H9 (cell line): ENCODE measurements around the gene ARHGAP25. TPM values are rescaled to one million over a fixed set of nuclear protein-coding genes. Genes with fewer than 3 reads are reported as not detected.

Experiments
- DNase-seq: peaks from one replicate; pipeline ENCODE4 v3.0.0-alpha.2; 2017
- H2AFZ ChIP-seq: one replicate; pipeline ENCODE4 v1.6.1; 2013; ENCODE audit warnings: mild to moderate bottlenecking, low read length, control low read depth, moderate library complexity
- H2AK5ac ChIP-seq: 2 replicates; pipeline ENCODE4 v1.6.1; 2013; ENCODE audit warnings: low read length, control low read depth, mixed read lengths; ENCODE audit not compliant: insufficient read length
- H2BK120ac ChIP-seq: one replicate; pipeline ENCODE4 v1.6.1; 2013; ENCODE audit warnings: low read depth, mild to moderate bottlenecking, low read length, control low read depth, inconsistent platforms; ENCODE audit not compliant: poor library complexity, severe bottlenecking
- H2BK12ac ChIP-seq: 2 replicates; pipeline ENCODE4 v1.6.1; 2013; ENCODE audit warnings: low read length, control low read depth, mixed read lengths, low read depth; ENCODE audit not compliant: insufficient read length
- H2BK15ac ChIP-seq: 2 replicates; pipeline ENCODE4 v1.6.1; 2013; ENCODE audit warnings: low read depth, low read length, control low read depth
- H2BK20ac ChIP-seq: one replicate; pipeline ENCODE4 v1.6.1; 2013; ENCODE audit warnings: low read depth, mild to moderate bottlenecking, low read length, control low read depth, inconsistent platforms; ENCODE audit not compliant: poor library complexity, severe bottlenecking
- H2BK5ac ChIP-seq: 2 replicates; pipeline ENCODE4 v1.6.1; 2013; ENCODE audit warnings: low read length, control low read depth, mixed read lengths; ENCODE audit not compliant: insufficient read length
- H3K14ac ChIP-seq: 2 replicates; pipeline ENCODE4 v1.6.1; 2013; ENCODE audit warnings: low read length, control low read depth; ENCODE audit not compliant: insufficient read depth
- H3K18ac ChIP-seq: 2 replicates; pipeline ENCODE4 v1.6.1; 2013; ENCODE audit warnings: low read depth, mild to moderate bottlenecking, mixed read lengths, low read length, control low read depth; ENCODE audit not compliant: insufficient read length
- H3K23ac ChIP-seq: 2 replicates; pipeline ENCODE4 v1.6.1; 2013; ENCODE audit warnings: low read length, control low read depth, mixed read lengths, low read depth; ENCODE audit not compliant: insufficient read length
- H3K23me2 ChIP-seq: 2 replicates; pipeline ENCODE4 v1.6.1; 2013; ENCODE audit warnings: low read depth, mild to moderate bottlenecking, mixed read lengths, low read length, control low read depth; ENCODE audit not compliant: insufficient read length, poor library complexity, severe bottlenecking
- H3K27ac ChIP-seq: 2 replicates; pipeline ENCODE4 v1.5.1; 2013; ENCODE audit warnings: low read length, control low read depth, mixed read lengths, low read depth; ENCODE audit not compliant: insufficient read length
- H3K27me3 ChIP-seq: 2 replicates; pipeline ENCODE4 v1.6.1; 2013; ENCODE audit warnings: low read length, control low read depth, inconsistent platforms; ENCODE audit not compliant: insufficient read depth
- H3K4ac ChIP-seq: 2 replicates; pipeline ENCODE4 v1.6.1; 2013; ENCODE audit warnings: low read depth, mild to moderate bottlenecking, control low read depth, inconsistent platforms, low read length, moderate library complexity
- H3K4me1 ChIP-seq: 2 replicates; pipeline ENCODE4 v1.6.1; 2013; ENCODE audit warnings: low read length, control low read depth, inconsistent platforms; ENCODE audit not compliant: insufficient read depth
- H3K4me2 ChIP-seq: 2 replicates; pipeline ENCODE4 v1.6.1; 2013; ENCODE audit warnings: low read length, control low read depth, mixed read lengths; ENCODE audit not compliant: insufficient read length, insufficient read depth
- H3K56ac ChIP-seq: 2 replicates; pipeline ENCODE4 v1.6.1; 2013; ENCODE audit warnings: low read depth, mild to moderate bottlenecking, mixed read lengths, low read length, control low read depth; ENCODE audit not compliant: insufficient read length
- H3K79me1 ChIP-seq: 2 replicates; pipeline ENCODE4 v1.6.1; 2013; ENCODE audit warnings: low read depth, mild to moderate bottlenecking, moderate library complexity, low read length, control low read depth, inconsistent platforms; ENCODE audit not compliant: insufficient read depth, poor library complexity, severe bottlenecking
- H3K79me2 ChIP-seq: 2 replicates; pipeline ENCODE4 v1.6.1; 2013; ENCODE audit warnings: low read length, control low read depth, inconsistent platforms; ENCODE audit not compliant: insufficient read depth
- H3K9ac ChIP-seq: 2 replicates; pipeline ENCODE4 v1.6.1; 2013; ENCODE audit warnings: low read length, control low read depth, mixed read lengths; ENCODE audit not compliant: insufficient read length; ENCODE audit errors: extremely low read depth
- H3K9me3 ChIP-seq: one replicate; pipeline ENCODE4 v1.6.1; 2013; ENCODE audit warnings: low read depth, low read length, inconsistent platforms; ENCODE audit not compliant: control insufficient read depth
- H3T11ph ChIP-seq: one replicate; pipeline ENCODE4 v1.6.1; 2013; ENCODE audit warnings: mild to moderate bottlenecking, low read length, control low read depth, inconsistent platforms
- H4K20me1 ChIP-seq: one replicate; pipeline ENCODE4 v1.6.1; 2013; ENCODE audit not compliant: control insufficient read depth, insufficient read length, insufficient read depth
- H4K5ac ChIP-seq: 2 replicates; pipeline ENCODE4 v1.6.1; 2013; ENCODE audit warnings: low read depth, mild to moderate bottlenecking, mixed read lengths, low read length, control low read depth; ENCODE audit not compliant: insufficient read length
- H4K8ac ChIP-seq: replicated peaks from 2 replicates; pipeline ENCODE4 v1.6.1; 2013; ENCODE audit warnings: low read length, control low read depth, mixed read lengths, low read depth; ENCODE audit not compliant: insufficient read length
- H4K91ac ChIP-seq: 2 replicates; pipeline ENCODE4 v1.6.1; 2013; ENCODE audit warnings: low read depth, mild to moderate bottlenecking, moderate library complexity, mixed read lengths, low read length, control low read depth; ENCODE audit not compliant: insufficient read length
- H3K27ac Mint-ChIP-seq, 3 experiments: 2 replicates in 2 of 3; 3 replicates in 1 of 3; pipeline ENCODE4 v1.8.0; 2020 to 2021; ENCODE audit warnings: mixed read lengths in 3 of 3, mild to moderate bottlenecking in 1 of 3, moderate library complexity in 1 of 3
- H3K27me3 Mint-ChIP-seq: 2 replicates; pipeline ENCODE4 v1.8.0; 2021; ENCODE audit warnings: low read depth, mild to moderate bottlenecking, moderate library complexity, mixed read lengths
- H3K36me3 Mint-ChIP-seq, 3 experiments: 2 replicates in 2 of 3; 3 replicates in 1 of 3; pipeline ENCODE4 v1.8.0; 2020 to 2021; ENCODE audit warnings: low read depth in 3 of 3, mixed read lengths in 3 of 3; ENCODE audit not compliant: insufficient read depth in 1 of 3
- H3K4me1 Mint-ChIP-seq, 2 experiments: 2 replicates each; pipeline ENCODE4 v1.8.0; 2020; ENCODE audit warnings: mixed read lengths in 2 of 2
- H3K4me3 Mint-ChIP-seq, 2 experiments: 2 replicates in 1 of 2; 3 replicates in 1 of 2; pipeline ENCODE4 v1.8.0; 2020 to 2021; ENCODE audit warnings: mild to moderate bottlenecking in 2 of 2, mixed read lengths in 2 of 2, moderate library complexity in 1 of 2
- H3K9me3 Mint-ChIP-seq, 2 experiments: 2 replicates in 1 of 2; 3 replicates in 1 of 2; pipeline ENCODE4 v1.8.0; 2020; ENCODE audit warnings: mild to moderate bottlenecking in 2 of 2, mixed read lengths in 2 of 2, moderate library complexity in 1 of 2
- WGBS: extraction: QIAGEN DNeasy Blood & Tissue Kit; methylation state at CpG from one replicate; pipeline ENCODE4 v1.1.7; 2013; ENCODE audit warnings: missing lambda C conversion rate, low lambda C conversion rate, mixed read lengths; ENCODE audit not compliant: insufficient read length; ENCODE audit errors: extremely low coverage; 5-methylcytosine and 5-hydroxymethylcytosine counted together
- total RNA-seq: library from RNA; stranded (reverse); gene quantifications from 2 replicates; pipeline ENCODE4 v1.2.1, GENCODE V29; 2021
- TF ChIP-seq, protein P1 (sequence below): fragments of 200-600 bp; sonication (generic); conservative IDR thresholded peaks from 3 replicates; pipeline ENCODE4 v1.8.0; 2021; ENCODE audit warnings: antibody characterized with exemption, mild to moderate bottlenecking

Gene ARHGAP25
- total RNA-seq, 1 experiment from 2014 or later, result 1.3 TPM

DNA sequence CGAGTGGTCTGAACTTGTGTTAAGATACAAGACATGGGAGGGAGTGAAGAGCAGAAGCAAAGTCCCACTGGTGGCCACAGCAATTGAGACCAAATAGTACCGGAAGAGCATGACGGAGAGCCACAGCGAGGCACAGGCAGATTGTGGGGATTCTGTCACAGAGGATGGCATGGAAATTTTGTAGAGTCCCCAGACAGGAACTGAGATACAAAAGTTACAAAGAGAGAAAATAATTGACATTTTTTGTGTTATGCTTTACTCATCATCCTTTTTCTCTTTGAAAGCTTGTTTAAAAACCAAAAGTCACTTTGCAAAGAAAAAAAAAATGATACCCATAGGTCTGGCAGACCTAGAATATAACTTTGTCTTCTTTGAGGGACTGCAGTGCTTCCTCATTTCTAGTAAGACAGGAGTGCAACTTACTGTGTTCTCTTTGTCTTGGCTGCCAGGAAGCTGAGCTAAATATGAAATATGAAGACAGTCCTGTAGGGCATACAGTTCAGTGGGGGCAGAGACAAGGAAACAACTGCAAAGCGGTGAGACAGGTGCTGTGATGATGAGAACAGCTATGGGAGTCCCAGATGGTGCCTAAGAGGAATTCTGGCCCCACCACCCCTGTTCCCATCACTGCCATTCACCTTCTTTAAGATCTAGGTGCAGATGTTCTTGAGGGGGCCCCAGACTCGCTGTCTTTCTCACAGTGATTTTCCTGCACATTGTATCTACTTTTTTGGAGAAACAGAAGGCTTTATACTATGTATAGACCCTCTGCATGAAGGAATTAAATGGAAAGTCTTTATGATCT lies 5.2 kb downstream of the ARHGAP25 start:
- H2AFZ ChIP-seq, result no peak overlapping the region
- no CpG with 5 or more reads among the region's 6 CpGs for WGBS
- H3K27ac Mint-ChIP-seq, result no peak overlapping the region

More for the DNA sequence above, 5.2 kb downstream of the ARHGAP25 start:
- no peak overlapping the region for H2BK5ac ChIP-seq
- no peak overlapping the region for H4K91ac ChIP-seq
- H3K4me3 Mint-ChIP-seq, result no peak overlapping the region
- H2AK5ac ChIP-seq, result no peak overlapping the region
- H3K18ac ChIP-seq, result no peak overlapping the region
- no peak overlapping the region for H3K4me2 ChIP-seq
- no peak overlapping the region for H3K14ac ChIP-seq
- no peak overlapping the region for H2BK20ac ChIP-seq
- TF ChIP-seq, protein P1, sequence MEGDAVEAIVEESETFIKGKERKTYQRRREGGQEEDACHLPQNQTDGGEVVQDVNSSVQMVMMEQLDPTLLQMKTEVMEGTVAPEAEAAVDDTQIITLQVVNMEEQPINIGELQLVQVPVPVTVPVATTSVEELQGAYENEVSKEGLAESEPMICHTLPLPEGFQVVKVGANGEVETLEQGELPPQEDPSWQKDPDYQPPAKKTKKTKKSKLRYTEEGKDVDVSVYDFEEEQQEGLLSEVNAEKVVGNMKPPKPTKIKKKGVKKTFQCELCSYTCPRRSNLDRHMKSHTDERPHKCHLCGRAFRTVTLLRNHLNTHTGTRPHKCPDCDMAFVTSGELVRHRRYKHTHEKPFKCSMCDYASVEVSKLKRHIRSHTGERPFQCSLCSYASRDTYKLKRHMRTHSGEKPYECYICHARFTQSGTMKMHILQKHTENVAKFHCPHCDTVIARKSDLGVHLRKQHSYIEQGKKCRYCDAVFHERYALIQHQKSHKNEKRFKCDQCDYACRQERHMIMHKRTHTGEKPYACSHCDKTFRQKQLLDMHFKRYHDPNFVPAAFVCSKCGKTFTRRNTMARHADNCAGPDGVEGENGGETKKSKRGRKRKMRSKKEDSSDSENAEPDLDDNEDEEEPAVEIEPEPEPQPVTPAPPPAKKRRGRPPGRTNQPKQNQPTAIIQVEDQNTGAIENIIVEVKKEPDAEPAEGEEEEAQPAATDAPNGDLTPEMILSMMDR, result no peak
- H3K27me3 Mint-ChIP-seq, result no peaks in the 10 kb centered on the region
- H3K9me3 Mint-ChIP-seq, result no peaks in the 10 kb centered on the region
- no peak overlapping the region for H3K9ac ChIP-seq
- DNase-seq, result no peak
- H3K79me2 ChIP-seq, result no peaks in the 10 kb centered on the region
- H3K4me1 ChIP-seq, result peaks cover 3% of the 10 kb centered on the region; the same call in 1 of the 2 replicates
- H3K27ac ChIP-seq, result no peak overlapping the region
- H2BK15ac ChIP-seq, result no peak overlapping the region
- no peaks in the 10 kb centered on the region for H3K79me1 ChIP-seq
- H3K36me3 Mint-ChIP-seq, result no peaks in the 10 kb centered on the region; a peak in 1 of 7 replicates
- H3K23me2 ChIP-seq, result no peaks in the 10 kb centered on the region
- no peak overlapping the region for H3T11ph ChIP-seq
- H2BK12ac ChIP-seq, result no peak overlapping the region
- H3K9me3 ChIP-seq, result no peaks in the 10 kb centered on the region
- H4K8ac ChIP-seq, result no peak overlapping the region
- H4K5ac ChIP-seq, result no peak overlapping the region
- no peaks in the 10 kb centered on the region for H4K20me1 ChIP-seq
- no peak overlapping the region for H3K23ac ChIP-seq
- H3K56ac ChIP-seq, result no peak overlapping the region
- H3K27me3 ChIP-seq, result no peaks in the 10 kb centered on the region
- H2BK120ac ChIP-seq, result no peak overlapping the region
- peaks cover 10 to 29% of the 10 kb centered on the region in 2 experiments for H3K4me1 Mint-ChIP-seq
- no peak overlapping the region for H3K4ac ChIP-seq
